GM12878 (cell line): ENCODE results near the gene SRXN1. TPM values are rescaled to one million over a fixed set of nuclear protein-coding genes. Genes with fewer than 3 reads are reported as not detected.

Source experiments
- ATAC-seq: fragments of 200-7000 bp; cut with Tn5 transposase; 3 replicates; pipeline ENCODE4 v1.9.1; 2020; ENCODE audit warnings: mild to moderate bottlenecking, moderate library complexity
- BruUV-seq: library from RNA; stranded (reverse); fragments of 400-500 nt; replicated peaks from 2 replicates; lab custom pipeline; 2021; lab: Mats Ljungman, UMichigan
- CTCF ChIA-PET: fragments of 300-600 bp; sonication (Branson Sonifier 250); formaldehyde crosslinking; extraction: SDS; loops from one replicate; lab custom pipeline; 2021; ENCODE audit warnings: inconsistent platforms; lab: Yijun Ruan, JAX
- POLR2A ChIA-PET: fragments of 350-600 bp; formaldehyde crosslinking; extraction: SDS; loops from one replicate; lab custom pipeline; 2021; ENCODE audit warnings: inconsistent platforms; lab: Charles Lee
- RAD21 ChIA-PET: fragments of 300-600 bp; sonication (Branson Sonifier 250); formaldehyde crosslinking; loops from one replicate; lab custom pipeline; 2023; ENCODE audit warnings: antibody characterized with exemption; ENCODE audit not compliant: unreplicated experiment; lab: Charles Lee
- SMC1A ChIA-PET: fragments of 300-600 bp; sonication (Branson Sonifier 250); formaldehyde crosslinking; loops from one replicate; lab custom pipeline; 2023; ENCODE audit not compliant: unreplicated experiment, uncharacterized antibody; lab: Charles Lee
- DNase-seq: peaks from one replicate; pipeline ENCODE4 v3.0.0-alpha.2; 2011; ENCODE audit warnings: low read depth, low spot score
- FAIRE-seq: peaks from 3 replicates; lab custom pipeline; 2011; peaks lifted over from hg19 to GRCh38; lab: Jason Lieb, UNC
- H2AFZ ChIP-seq: 2 replicates; pipeline ENCODE4 v1.6.0; 2011; ENCODE audit warnings: low read depth, low read length, control low read depth; ENCODE audit not compliant: control insufficient read depth
- H3K27ac ChIP-seq: 2 replicates; pipeline ENCODE4 v1.5.1; 2011; ENCODE audit warnings: control low read depth; ENCODE audit not compliant: control insufficient read depth, insufficient read depth
- H3K27me3 ChIP-seq, 2 experiments: replicated peaks in 1 of 2; 2 replicates each; pipeline versions ENCODE4 v1.6.0 to v1.6.1; 2011; ENCODE audit warnings: low read length in 1 of 2; ENCODE audit not compliant: control insufficient read depth in 2 of 2, insufficient read depth in 2 of 2
- H3K36me3 ChIP-seq, 2 experiments: 2 replicates each; pipeline ENCODE4 v1.5.1; 2011; ENCODE audit warnings: low read length in 1 of 2; ENCODE audit not compliant: control insufficient read depth in 2 of 2, insufficient read depth in 2 of 2
- H3K4me1 ChIP-seq: 2 replicates; pipeline ENCODE4 v1.6.1; 2011; ENCODE audit warnings: mild to moderate bottlenecking, low read length, moderate library complexity, mixed read lengths; ENCODE audit not compliant: control insufficient read depth, insufficient read depth
- H3K4me2 ChIP-seq: 2 replicates; pipeline ENCODE4 v1.6.0; 2011; ENCODE audit warnings: control low read depth; ENCODE audit not compliant: control insufficient read depth, insufficient read depth
- H3K4me3 ChIP-seq: fragments of 200-600 bp; sonication (generic); 2 replicates; pipeline ENCODE4 v1.5.1; 2016
- H3K79me2 ChIP-seq: 2 replicates; pipeline ENCODE4 v1.6.0; 2011; ENCODE audit warnings: low read length; ENCODE audit not compliant: control insufficient read depth, insufficient read depth
- H3K9ac ChIP-seq: 2 replicates; pipeline ENCODE4 v1.8.0; 2011; ENCODE audit warnings: low read length, control low read depth, mixed read lengths; ENCODE audit not compliant: control insufficient read depth, insufficient read depth
- H3K9me3 ChIP-seq: replicated peaks from 3 replicates; pipeline ENCODE4 v1.5.1; 2011; ENCODE audit warnings: mild to moderate bottlenecking, low read length; ENCODE audit not compliant: control insufficient read depth, insufficient read depth
- H4K20me1 ChIP-seq: 2 replicates; pipeline ENCODE4 v1.6.0; 2011; ENCODE audit not compliant: control insufficient read depth, insufficient read depth
- BRCA1 ChIP-seq: IDR thresholded peaks from 2 replicates; pipeline ENCODE4 v1.6.1; 2011; ENCODE audit warnings: low read depth, low read length, improper control_type of control experiment
- ESRRA ChIP-seq: IDR thresholded peaks from 2 replicates; pipeline ENCODE4 v1.6.1; 2012; ENCODE audit warnings: mild to moderate bottlenecking, low read length, improper control_type of control experiment
- MAX ChIP-seq: IDR thresholded peaks from 2 replicates; pipeline ENCODE4 v1.6.1; 2012; ENCODE audit warnings: low read depth, low read length, improper control_type of control experiment
- MTA2 ChIP-seq: fragments of 450-650 bp; IDR thresholded peaks from 2 replicates; pipeline ENCODE4 v1.6.1; 2016; ENCODE audit warnings: low read depth, mild to moderate bottlenecking, moderate library complexity
- NR2F1 ChIP-seq: fragments of 450-650 bp; conservative IDR thresholded peaks from 2 replicates; pipeline ENCODE4 v1.6.1; 2017; ENCODE audit warnings: mild to moderate bottlenecking
- NRF1 ChIP-seq: conservative IDR thresholded peaks from 2 replicates; pipeline ENCODE4 v1.6.1; 2011; ENCODE audit warnings: mild to moderate bottlenecking, low read depth, low read length, improper control_type of control experiment
- PML ChIP-seq: IDR thresholded peaks from 2 replicates; pipeline ENCODE4 v1.6.1; 2012; ENCODE audit warnings: low read length, inconsistent platforms
- RAD21 ChIP-seq: IDR thresholded peaks from 2 replicates; pipeline ENCODE4 v1.6.1; 2011; ENCODE audit warnings: mild to moderate bottlenecking, low read depth, low read length, moderate library complexity; ENCODE audit not compliant: insufficient read depth
- RELA ChIP-seq: fragments of 450-650 bp; IDR thresholded peaks from 2 replicates; pipeline ENCODE4 v1.8.0; 2014; ENCODE audit warnings: borderline replicate concordance; ENCODE audit not compliant: partially characterized antibody
- SREBF2 ChIP-seq: IDR thresholded peaks from 2 replicates; pipeline ENCODE4 v1.6.1; 2012; ENCODE audit warnings: mild to moderate bottlenecking, low read length
- SUZ12 ChIP-seq: fragments of 200-600 bp; sonication (generic); IDR thresholded peaks from one replicate; pipeline ENCODE4 v1.6.1; 2018; ENCODE audit warnings: antibody characterized with exemption, mild to moderate bottlenecking; ENCODE audit not compliant: unreplicated experiment
- TBL1XR1 ChIP-seq: IDR thresholded peaks from 2 replicates; pipeline ENCODE4 v1.6.1; 2012; ENCODE audit warnings: low read depth, low read length, improper control_type of control experiment
- TCF7 ChIP-seq: IDR thresholded peaks from 2 replicates; pipeline ENCODE4 v1.6.1; 2014; ENCODE audit warnings: antibody characterized with exemption, borderline replicate concordance
- YBX1 ChIP-seq: fragments of 450-650 bp; IDR thresholded peaks from 2 replicates; pipeline ENCODE4 v1.6.1; 2016; ENCODE audit warnings: antibody characterized with exemption
- ZNF207 ChIP-seq: fragments of 450-650 bp; IDR thresholded peaks from 2 replicates; pipeline ENCODE4 v1.6.1; 2014; ENCODE audit warnings: antibody characterized with exemption, mild to moderate bottlenecking, borderline replicate concordance
- WGBS: methylation state at CpG from one replicate; pipeline ENCODE4 v1.1.6; 2016; ENCODE audit warnings: low lambda C conversion rate; ENCODE audit not compliant: insufficient replicate concordance, insufficient coverage; ENCODE audit errors: missing lambda C conversion rate; 5-methylcytosine and 5-hydroxymethylcytosine counted together
- in situ Hi-C: fragments of 300-500 bp; cut with MboI; formaldehyde crosslinking; loops from 9 replicates; pipeline ENCODE4 v1.14.3; 2018; ENCODE audit warnings: mixed read lengths
- intact Hi-C: fragments of 100-400 bp; cut with micrococcal nuclease; formaldehyde crosslinking; loops from one replicate; pipeline ENCODE4 v1.14.2; 2022; ENCODE audit not compliant: unreplicated experiment
- polyA plus RNA-seq, 11 experiments: library from polyadenylated mRNA; depleted of rRNA in 4 of 11; unstranded in 6 of 11; stranded (reverse) in 5 of 11; fragments of >200 nt; fragmentation: Nextera tagmentation in 4 of 11; fragmentation: Illumina TruSeq in 1 of 11; extraction: Ambion mirVana in 4 of 11; extraction: Trizol in 1 of 11; gene quantifications; 1 replicate in 1 of 11; 2 replicates in 10 of 11; pipeline versions ENCODE4 v1.2.1 to v1.2.3, GENCODE V29; 2011 to 2016; ENCODE audit warnings: inconsistent platforms in 2 of 11, missing spikeins in 2 of 11, low read depth in 1 of 11
- total RNA-seq, 4 experiments: library from RNA; depleted of rRNA in 3 of 4; stranded (reverse); fragments of >200 nt in 3 of 4; fragmentation: Illumina TruSeq in 1 of 4; extraction: Trizol in 1 of 4; gene quantifications; 2 replicates each; pipeline versions ENCODE4 v1.2.1 to v1.2.3, GENCODE V29; 2013 to 2021

Gene SRXN1
- total and polyA plus RNA-seq, 10 of the 15 experiments (the other 5 are each of a cell fraction or from before 2014, with no cell fraction given): 4.1 to 20.5 (median 15.6) TPM

DNA sequence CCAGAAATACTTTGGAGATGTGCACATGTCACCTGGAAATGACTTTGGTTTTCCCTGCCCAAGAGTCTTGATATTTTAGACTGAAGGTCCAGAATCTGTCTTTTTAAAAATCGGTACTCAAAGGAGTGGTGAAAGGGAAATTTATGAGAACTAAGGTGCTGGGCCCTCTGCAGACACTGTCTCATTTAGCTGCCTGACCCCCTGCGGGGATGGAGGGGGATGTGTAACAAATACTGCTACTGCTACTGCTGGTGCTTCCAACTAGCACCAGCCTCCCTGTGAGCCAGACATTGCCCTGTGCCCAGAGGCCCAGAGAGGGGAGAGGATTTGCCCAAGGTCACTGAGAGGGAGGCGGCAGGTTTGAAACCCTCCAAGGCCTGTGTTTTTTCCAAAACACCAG, 15.6 kb upstream of the SRXN1 start:
- RAD21 ChIA-PET: interaction anchor here (1.0 to 2.0 kb wide), 4 partner anchors 71 to 107 kb away, joined by 3 to 10 read pairs (median 6); no protein-coding TSS in a partner anchor
- in situ Hi-C loops (no loop called here), intact Hi-C loops (loop anchor here (5.0 kb wide), 1 partner anchor 316 kb away; no protein-coding TSS in a partner anchor)
- H3K79me2 ChIP-seq: no peaks in the 10 kb centered on the region
- H3K36me3 ChIP-seq: no peaks in the 10 kb centered on the region
- no peaks in the 10 kb centered on the region for H3K9me3 ChIP-seq
- WGBS: 19% methylated on average over 3 of the region's 3 CpGs
- no peaks in the 10 kb centered on the region for H3K4me1 ChIP-seq
- POLR2A ChIA-PET: no interaction called here
- DNase-seq (no peak), FAIRE-seq (no peak), ATAC-seq (no peak)
- no peak overlapping the region for H3K27ac ChIP-seq
- H2AFZ ChIP-seq: no peak overlapping the region
- TF ChIP-seq BRCA1 (no peak), RELA (no peak), ESRRA (no peak), SUZ12 (no peak), SREBF2 (no peak), RAD21 (no peak), NR2F1 (no peak)
- H3K4me2 ChIP-seq: no peak overlapping the region
- H3K4me3 ChIP-seq: no peak overlapping the region
- SMC1A ChIA-PET: interaction anchor here (1.2 to 2.5 kb wide), 3 partner anchors 54 to 113 kb away, joined by 3 to 20 read pairs (median 4); no protein-coding TSS in a partner anchor
- H4K20me1 ChIP-seq: no peaks in the 10 kb centered on the region
- CTCF ChIA-PET: interaction anchor here (0.6 to 2.7 kb wide), 7 partner anchors 10 to 123 kb away, joined by 4 to 38 read pairs (median 13); partner anchors contain the start of gene SRXN1
- H3K27me3 ChIP-seq: peaks cover 3% of the 10 kb centered on the region in 2 experiments; a peak in 3 of 4 replicates
- no TSS peak for BruUV-seq
- no peak overlapping the region for H3K9ac ChIP-seq

DNA sequence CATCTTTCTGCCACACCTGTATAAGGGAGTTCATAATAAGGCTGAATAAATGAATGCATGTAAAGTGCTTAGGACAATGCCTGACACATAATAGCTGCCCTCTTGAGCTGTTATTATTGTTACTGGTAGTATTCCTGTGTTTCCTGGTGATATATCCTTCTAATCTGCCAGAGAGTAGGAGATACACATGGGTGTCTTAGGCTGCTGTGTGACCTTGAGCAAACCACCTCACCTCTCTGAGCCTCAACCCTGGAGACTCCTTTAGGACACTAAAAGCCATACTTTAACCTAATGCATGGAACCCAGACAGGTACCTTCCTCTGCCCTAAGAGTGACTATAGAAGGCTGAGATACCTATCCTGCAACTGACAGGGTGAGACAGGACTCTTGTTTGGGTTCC, 15.1 kb upstream of the SRXN1 start:
- ATAC-seq: no peak
- no peaks in the 10 kb centered on the region for H3K36me3 ChIP-seq
- intact Hi-C loops: loop anchor here (5.0 kb wide), 1 partner anchor 316 kb away; no protein-coding TSS in a partner anchor
- no peaks in the 10 kb centered on the region for H4K20me1 ChIP-seq
- no peaks in the 10 kb centered on the region for H3K9me3 ChIP-seq
- FAIRE-seq: no peak
- H3K9ac ChIP-seq: no peak overlapping the region
- TF ChIP-seq PML: no peak
- no peak for TF ChIP-seq NRF1
- no peak for TF ChIP-seq MAX
- TF ChIP-seq MTA2: no peak
- no peak for TF ChIP-seq ZNF207
- no peak for TF ChIP-seq TCF7
- no peak for TF ChIP-seq YBX1
- no peak for TF ChIP-seq TBL1XR1
- H2AFZ ChIP-seq: no peak overlapping the region
- no peak for DNase-seq
- POLR2A ChIA-PET: no interaction called here
- no TSS peak for BruUV-seq
- SMC1A ChIA-PET: interaction anchor here (1.2 to 2.5 kb wide), 3 partner anchors 53 to 112 kb away, joined by 3 to 20 read pairs (median 4); no protein-coding TSS in a partner anchor
- H3K27ac ChIP-seq: no peak overlapping the region
- CTCF ChIA-PET: interaction anchor here (0.6 to 2.7 kb wide), 13 partner anchors 8 to 316 kb away, joined by 3 to 38 read pairs (median 6); partner anchors contain the start of genes SCRT2 and SRXN1
- no peak overlapping the region for H3K4me3 ChIP-seq
- in situ Hi-C loops: no loop called here
- H3K27me3 ChIP-seq: peaks cover 2 to 4% of the 10 kb centered on the region in 2 experiments; a peak in 3 of 4 replicates
- H3K4me1 ChIP-seq: no peaks in the 10 kb centered on the region
- RAD21 ChIA-PET: interaction anchor here (1.3 to 2.0 kb wide), 4 partner anchors 16 to 107 kb away, joined by 4 to 10 read pairs (median 6); partner anchors contain the start of gene SRXN1
- H3K4me2 ChIP-seq: no peak overlapping the region
- no peaks in the 10 kb centered on the region for H3K79me2 ChIP-seq
